Liver (tissue), 9 donors: ENCODE measurements around the gene CAV1. TPM values are rescaled to one million over a fixed set of nuclear protein-coding genes. Genes with fewer than 3 reads are reported as not detected.

Experiments used
- DNase-seq: peaks from one replicate; pipeline ENCODE4 v3.0.0-alpha.2; 2017; ENCODE audit warnings: low spot score
- H3K27ac ChIP-seq, 2 donors: one replicate each; pipeline ENCODE4 v1.7.0; 2013; ENCODE audit warnings: inconsistent platforms in 2 of 2, low read length in 2 of 2, control low read depth in 1 of 2, low read depth in 1 of 2, mild to moderate bottlenecking in 1 of 2
- H3K27me3 ChIP-seq, 4 donors: one replicate each; pipeline versions ENCODE4 v1.6.1 to v1.7.0; 2013; ENCODE audit warnings: low read length in 3 of 4, inconsistent platforms in 1 of 4, mild to moderate bottlenecking in 1 of 4, moderate library complexity in 1 of 4; ENCODE audit not compliant: control insufficient read depth in 4 of 4, insufficient read depth in 4 of 4
- H3K36me3 ChIP-seq, 4 donors: one replicate each; pipeline versions ENCODE4 v1.6.1 to v1.7.0; 2013; ENCODE audit warnings: low read length in 3 of 4, mild to moderate bottlenecking in 3 of 4, low read depth in 1 of 4, moderate library complexity in 1 of 4; ENCODE audit not compliant: control insufficient read depth in 4 of 4, insufficient read depth in 3 of 4
- H3K4me1 ChIP-seq, 4 donors: one replicate each; pipeline versions ENCODE4 v1.6.1 to v1.7.0; 2013; ENCODE audit warnings: low read length in 3 of 4, mild to moderate bottlenecking in 3 of 4, moderate library complexity in 1 of 4; ENCODE audit not compliant: control insufficient read depth in 4 of 4, insufficient read depth in 4 of 4
- H3K4me3 ChIP-seq, 3 donors: one replicate each; pipeline versions ENCODE4 v1.6.1 to v1.7.0; 2013; ENCODE audit warnings: low read length in 3 of 3, control low read depth in 1 of 3, low read depth in 1 of 3, mild to moderate bottlenecking in 1 of 3
- H3K9ac ChIP-seq, 2 donors: one replicate each; pipeline ENCODE4 v1.7.0; 2013; ENCODE audit warnings: low read length in 2 of 2, mild to moderate bottlenecking in 2 of 2, moderate library complexity in 2 of 2, control low read depth in 1 of 2, low read depth in 1 of 2
- H3K9me3 ChIP-seq, 4 donors: one replicate each; pipeline versions ENCODE4 v1.6.1 to v1.7.0; 2013; ENCODE audit warnings: low read length in 3 of 4; ENCODE audit not compliant: control insufficient read depth in 4 of 4
- EGR1 ChIP-seq, 2 donors: IDR thresholded peaks; 2 replicates each; pipeline ENCODE4 v1.6.1; 2016 to 2018; ENCODE audit warnings: antibody characterized with exemption in 2 of 2, low read depth in 2 of 2
- FOXA1 ChIP-seq: IDR thresholded peaks from 2 replicates; pipeline ENCODE4 v1.6.1; 2016; ENCODE audit warnings: antibody characterized with exemption
- FOXA2 ChIP-seq: IDR thresholded peaks from 2 replicates; pipeline ENCODE4 v1.6.1; 2016; ENCODE audit warnings: antibody characterized with exemption
- GABPA ChIP-seq, 2 donors: IDR thresholded peaks in 1 of 2; conservative IDR thresholded peaks in 1 of 2; 2 replicates each; pipeline ENCODE4 v1.6.1; 2016; ENCODE audit warnings: antibody characterized with exemption in 2 of 2, mild to moderate bottlenecking in 1 of 2, moderate library complexity in 1 of 2
- HNF4A ChIP-seq, 2 donors: conservative IDR thresholded peaks; 2 replicates each; pipeline ENCODE4 v1.6.1; 2016; ENCODE audit warnings: antibody characterized with exemption in 2 of 2, mild to moderate bottlenecking in 2 of 2
- HNF4G ChIP-seq: IDR thresholded peaks from 2 replicates; pipeline ENCODE4 v1.6.1; 2016; ENCODE audit warnings: antibody characterized with exemption
- JUND ChIP-seq, 2 donors: IDR thresholded peaks; 2 replicates each; pipeline ENCODE4 v1.6.1; 2016; ENCODE audit warnings: antibody characterized with exemption in 2 of 2
- NR2F2 ChIP-seq: IDR thresholded peaks from 2 replicates; pipeline ENCODE4 v1.6.1; 2016; ENCODE audit warnings: antibody characterized with exemption
- RAD21 ChIP-seq, 2 donors: IDR thresholded peaks; 2 replicates each; pipeline ENCODE4 v1.6.1; 2016; ENCODE audit warnings: antibody characterized with exemption in 2 of 2, mild to moderate bottlenecking in 2 of 2
- RXRA ChIP-seq, 2 donors: IDR thresholded peaks; 2 replicates each; pipeline ENCODE4 v1.6.1; 2017 to 2018; ENCODE audit warnings: antibody characterized with exemption in 2 of 2, mild to moderate bottlenecking in 1 of 2
- SP1 ChIP-seq: IDR thresholded peaks from 2 replicates; pipeline ENCODE4 v1.6.1; 2018; ENCODE audit warnings: antibody characterized with exemption, mild to moderate bottlenecking
- TAF1 ChIP-seq: conservative IDR thresholded peaks from 2 replicates; pipeline ENCODE4 v1.6.1; 2016; ENCODE audit warnings: antibody characterized with exemption, mild to moderate bottlenecking
- YY1 ChIP-seq: IDR thresholded peaks from 2 replicates; pipeline ENCODE4 v1.6.1; 2016; ENCODE audit warnings: antibody characterized with exemption, mild to moderate bottlenecking
- WGBS: extraction: QIAGEN DNeasy Blood & Tissue Kit; methylation state at CpG from one replicate; pipeline ENCODE4 v1.1.7; 2013; 5-methylcytosine and 5-hydroxymethylcytosine counted together
- polyA plus RNA-seq, 2 donors: library from polyadenylated mRNA; stranded (reverse) in 1 of 2; unstranded in 1 of 2; fragments of 200-250 nt in 1 of 2; fragments of >200 nt in 1 of 2; fragmentation: Nextera tagmentation in 1 of 2; extraction: Ambion mirVana in 1 of 2; gene quantifications; one replicate each; pipeline versions ENCODE4 v1.2.1 to v1.2.3, GENCODE V29; 2013 to 2015
- total RNA-seq, 2 donors: library from RNA; depleted of rRNA; stranded (reverse); fragments of >200 nt; gene quantifications; one replicate each; pipeline ENCODE4 v1.2.3, GENCODE V29; 2014
- TF ChIP-seq, protein P1 (sequence below): fragments of 150-350 bp; IDR thresholded peaks from 2 replicates; pipeline ENCODE4 v1.5.1; 2017; ENCODE audit warnings: improper control_type of control experiment, low read depth, low read length; ENCODE audit not compliant: missing input control
- TF ChIP-seq, protein P2 (sequence below): IDR thresholded peaks from 2 replicates; pipeline ENCODE4 v1.6.1; 2016; ENCODE audit warnings: antibody characterized with exemption
- TF ChIP-seq, protein P3 (sequence below): IDR thresholded peaks from 2 replicates; pipeline ENCODE4 v1.6.1; 2016; ENCODE audit warnings: antibody characterized with exemption
- TF ChIP-seq, protein P4 (sequence below): IDR thresholded peaks from 2 replicates; pipeline ENCODE4 v1.6.1; 2016; ENCODE audit warnings: antibody characterized with exemption, mild to moderate bottlenecking
- TF ChIP-seq, protein P5 (sequence below): IDR thresholded peaks from 2 replicates; pipeline ENCODE4 v1.6.1; 2016; ENCODE audit warnings: antibody characterized with exemption
- donor health status: healthy.
- donor health status: healthy.
- donor health status: healthy.
- donor health status: healthy.
- donor health status: healthy.

Gene CAV1
- total and polyA plus RNA-seq, 4 donors: 9.9 to 13.4 (median 11.6) TPM

DNA sequence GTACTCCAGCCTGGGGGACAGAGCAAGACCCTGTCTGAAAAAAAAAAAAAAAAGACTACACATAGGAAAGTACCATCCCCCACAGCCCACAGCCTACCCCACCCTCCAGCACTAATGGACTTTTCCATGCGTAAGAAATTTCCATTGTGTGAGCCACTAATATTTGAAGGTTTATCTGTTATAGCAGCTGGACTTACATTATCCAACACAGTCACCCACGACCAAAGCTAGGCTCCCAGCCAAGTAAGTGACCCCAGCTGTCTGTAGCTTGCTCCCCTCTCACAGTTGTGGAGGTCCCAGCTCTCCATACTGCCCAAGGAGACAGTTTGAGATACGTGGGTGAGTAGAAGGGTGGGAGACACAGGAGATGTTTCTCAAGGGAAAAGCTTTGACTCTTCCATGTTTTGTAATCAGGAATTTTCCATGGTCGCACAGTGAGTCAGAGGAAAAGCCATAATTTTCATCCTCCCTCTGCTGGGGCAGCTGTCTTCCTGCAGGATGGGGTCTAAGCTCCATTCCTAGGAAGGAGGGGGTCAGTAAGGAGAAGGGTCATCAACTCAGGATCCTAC is 57.4 kb downstream of the CAV1 start:
- Histone ChIP-seq H3K36me3 (no peaks in the 10 kb centered on the region), H3K9ac (no peak overlapping the region), H3K27ac (no peak overlapping the region), H3K4me3 (no peak overlapping the region), H3K27me3 (no peaks in the 10 kb centered on the region), H3K9me3 (no peaks in the 10 kb centered on the region), H3K4me1 (peaks cover 0 to 4% (median under 1%) of the 10 kb centered on the region in 4 donors)
- 91% methylated on average over 4 of the region's 4 CpGs for WGBS
- TF ChIP-seq, protein P1, sequence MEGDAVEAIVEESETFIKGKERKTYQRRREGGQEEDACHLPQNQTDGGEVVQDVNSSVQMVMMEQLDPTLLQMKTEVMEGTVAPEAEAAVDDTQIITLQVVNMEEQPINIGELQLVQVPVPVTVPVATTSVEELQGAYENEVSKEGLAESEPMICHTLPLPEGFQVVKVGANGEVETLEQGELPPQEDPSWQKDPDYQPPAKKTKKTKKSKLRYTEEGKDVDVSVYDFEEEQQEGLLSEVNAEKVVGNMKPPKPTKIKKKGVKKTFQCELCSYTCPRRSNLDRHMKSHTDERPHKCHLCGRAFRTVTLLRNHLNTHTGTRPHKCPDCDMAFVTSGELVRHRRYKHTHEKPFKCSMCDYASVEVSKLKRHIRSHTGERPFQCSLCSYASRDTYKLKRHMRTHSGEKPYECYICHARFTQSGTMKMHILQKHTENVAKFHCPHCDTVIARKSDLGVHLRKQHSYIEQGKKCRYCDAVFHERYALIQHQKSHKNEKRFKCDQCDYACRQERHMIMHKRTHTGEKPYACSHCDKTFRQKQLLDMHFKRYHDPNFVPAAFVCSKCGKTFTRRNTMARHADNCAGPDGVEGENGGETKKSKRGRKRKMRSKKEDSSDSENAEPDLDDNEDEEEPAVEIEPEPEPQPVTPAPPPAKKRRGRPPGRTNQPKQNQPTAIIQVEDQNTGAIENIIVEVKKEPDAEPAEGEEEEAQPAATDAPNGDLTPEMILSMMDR: no peak
- TF ChIP-seq RXRA (IDR thresholded peaks at IDR 0.05): no peak
- TF ChIP-seq, protein P2, sequence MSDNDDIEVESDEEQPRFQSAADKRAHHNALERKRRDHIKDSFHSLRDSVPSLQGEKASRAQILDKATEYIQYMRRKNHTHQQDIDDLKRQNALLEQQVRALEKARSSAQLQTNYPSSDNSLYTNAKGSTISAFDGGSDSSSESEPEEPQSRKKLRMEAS: no peak
- TF ChIP-seq, protein P3, sequence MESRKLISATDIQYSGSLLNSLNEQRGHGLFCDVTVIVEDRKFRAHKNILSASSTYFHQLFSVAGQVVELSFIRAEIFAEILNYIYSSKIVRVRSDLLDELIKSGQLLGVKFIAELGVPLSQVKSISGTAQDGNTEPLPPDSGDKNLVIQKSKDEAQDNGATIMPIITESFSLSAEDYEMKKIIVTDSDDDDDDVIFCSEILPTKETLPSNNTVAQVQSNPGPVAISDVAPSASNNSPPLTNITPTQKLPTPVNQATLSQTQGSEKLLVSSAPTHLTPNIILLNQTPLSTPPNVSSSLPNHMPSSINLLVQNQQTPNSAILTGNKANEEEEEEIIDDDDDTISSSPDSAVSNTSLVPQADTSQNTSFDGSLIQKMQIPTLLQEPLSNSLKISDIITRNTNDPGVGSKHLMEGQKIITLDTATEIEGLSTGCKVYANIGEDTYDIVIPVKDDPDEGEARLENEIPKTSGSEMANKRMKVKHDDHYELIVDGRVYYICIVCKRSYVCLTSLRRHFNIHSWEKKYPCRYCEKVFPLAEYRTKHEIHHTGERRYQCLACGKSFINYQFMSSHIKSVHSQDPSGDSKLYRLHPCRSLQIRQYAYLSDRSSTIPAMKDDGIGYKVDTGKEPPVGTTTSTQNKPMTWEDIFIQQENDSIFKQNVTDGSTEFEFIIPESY: no peak
- TF ChIP-seq RAD21 (IDR thresholded peaks at IDR 0.05): no peak
- no peak for TF ChIP-seq YY1
- no peak for TF ChIP-seq HNF4A (conservative IDR thresholded peaks at IDR 0.05)
- no peak for TF ChIP-seq FOXA1
- TF ChIP-seq, protein P4, sequence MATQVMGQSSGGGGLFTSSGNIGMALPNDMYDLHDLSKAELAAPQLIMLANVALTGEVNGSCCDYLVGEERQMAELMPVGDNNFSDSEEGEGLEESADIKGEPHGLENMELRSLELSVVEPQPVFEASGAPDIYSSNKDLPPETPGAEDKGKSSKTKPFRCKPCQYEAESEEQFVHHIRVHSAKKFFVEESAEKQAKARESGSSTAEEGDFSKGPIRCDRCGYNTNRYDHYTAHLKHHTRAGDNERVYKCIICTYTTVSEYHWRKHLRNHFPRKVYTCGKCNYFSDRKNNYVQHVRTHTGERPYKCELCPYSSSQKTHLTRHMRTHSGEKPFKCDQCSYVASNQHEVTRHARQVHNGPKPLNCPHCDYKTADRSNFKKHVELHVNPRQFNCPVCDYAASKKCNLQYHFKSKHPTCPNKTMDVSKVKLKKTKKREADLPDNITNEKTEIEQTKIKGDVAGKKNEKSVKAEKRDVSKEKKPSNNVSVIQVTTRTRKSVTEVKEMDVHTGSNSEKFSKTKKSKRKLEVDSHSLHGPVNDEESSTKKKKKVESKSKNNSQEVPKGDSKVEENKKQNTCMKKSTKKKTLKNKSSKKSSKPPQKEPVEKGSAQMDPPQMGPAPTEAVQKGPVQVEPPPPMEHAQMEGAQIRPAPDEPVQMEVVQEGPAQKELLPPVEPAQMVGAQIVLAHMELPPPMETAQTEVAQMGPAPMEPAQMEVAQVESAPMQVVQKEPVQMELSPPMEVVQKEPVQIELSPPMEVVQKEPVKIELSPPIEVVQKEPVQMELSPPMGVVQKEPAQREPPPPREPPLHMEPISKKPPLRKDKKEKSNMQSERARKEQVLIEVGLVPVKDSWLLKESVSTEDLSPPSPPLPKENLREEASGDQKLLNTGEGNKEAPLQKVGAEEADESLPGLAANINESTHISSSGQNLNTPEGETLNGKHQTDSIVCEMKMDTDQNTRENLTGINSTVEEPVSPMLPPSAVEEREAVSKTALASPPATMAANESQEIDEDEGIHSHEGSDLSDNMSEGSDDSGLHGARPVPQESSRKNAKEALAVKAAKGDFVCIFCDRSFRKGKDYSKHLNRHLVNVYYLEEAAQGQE: no peak
- no peak for TF ChIP-seq FOXA2
- TF ChIP-seq SP1: no peak
- no peak for TF ChIP-seq EGR1 (IDR thresholded peaks at IDR 0.05; ENCODE audit: low read depth in 2 of 2)
- TF ChIP-seq, protein P5, sequence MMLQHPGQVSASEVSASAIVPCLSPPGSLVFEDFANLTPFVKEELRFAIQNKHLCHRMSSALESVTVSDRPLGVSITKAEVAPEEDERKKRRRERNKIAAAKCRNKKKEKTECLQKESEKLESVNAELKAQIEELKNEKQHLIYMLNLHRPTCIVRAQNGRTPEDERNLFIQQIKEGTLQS: no peak
- TF ChIP-seq TAF1: no peak
- TF ChIP-seq NR2F2: no peak
- TF ChIP-seq HNF4G: no peak
- no peak for TF ChIP-seq JUND (IDR thresholded peaks at IDR 0.05)
- no peak for TF ChIP-seq GABPA (IDR thresholded peaks at IDR 0.05 in 1 of 2, conservative IDR thresholded peaks at IDR 0.05 in 1 of 2)
- no peak for DNase-seq
